HG02870 (cell line): ENCODE data around the gene GOLGA8A.
"Not testable (repeated sequence)": the region's sequence is repeated elsewhere in the genome, so short reads cannot be mapped to it uniquely, and the experiment has no call there.

Experiments
- ATAC-seq: cut with Tn5 transposase; IDR thresholded peaks from one replicate; pipeline ENCODE4 v1.9.1; 2021; ENCODE audit warnings: mild to moderate bottlenecking, moderate library complexity; ENCODE audit not compliant: unreplicated experiment

The GOLGA8A gene

GRCh38 chr15:34409511-34409910, 28.1 kb downstream of the GOLGA8A start:
- not testable (repeated sequence) for ATAC-seq

GRCh38 chr15:34408973-34409372, 28.6 kb downstream of the GOLGA8A start:
- ATAC-seq: not testable (repeated sequence)

GRCh38 chr15:34403899-34404298, 33.7 kb downstream of the GOLGA8A start:
- ATAC-seq: not testable (repeated sequence)

DNA sequence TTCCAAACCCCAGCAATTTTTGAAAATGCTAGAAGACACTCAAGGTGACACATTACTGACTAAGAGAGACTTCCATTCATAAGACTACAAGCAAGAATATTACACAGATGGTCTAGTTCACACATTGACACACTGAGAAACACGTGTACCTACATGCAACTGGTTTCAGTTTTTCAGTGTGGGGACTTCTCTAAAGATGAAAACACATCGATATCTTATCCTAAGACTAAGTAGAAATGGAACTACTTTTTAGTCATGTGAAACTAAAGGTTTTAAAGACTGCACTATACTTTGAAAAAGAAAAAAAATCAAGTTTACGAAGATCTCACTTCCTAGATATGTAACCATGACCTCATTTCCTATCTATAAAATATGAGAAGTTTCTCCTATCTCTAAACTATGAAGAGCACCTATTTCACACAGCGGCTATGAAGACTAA, 34.4 kb downstream of the GOLGA8A start:
- ATAC-seq: peak; percentile 69

GRCh38 chr15:34397637-34398259, 39.9 kb downstream of the GOLGA8A start:
- not testable (repeated sequence) for ATAC-seq

- not testable (repeated sequence) for ATAC-seq
Measured at GRCh38 chr15:34392981-34393380, 44.6 kb downstream of the GOLGA8A start.

DNA sequence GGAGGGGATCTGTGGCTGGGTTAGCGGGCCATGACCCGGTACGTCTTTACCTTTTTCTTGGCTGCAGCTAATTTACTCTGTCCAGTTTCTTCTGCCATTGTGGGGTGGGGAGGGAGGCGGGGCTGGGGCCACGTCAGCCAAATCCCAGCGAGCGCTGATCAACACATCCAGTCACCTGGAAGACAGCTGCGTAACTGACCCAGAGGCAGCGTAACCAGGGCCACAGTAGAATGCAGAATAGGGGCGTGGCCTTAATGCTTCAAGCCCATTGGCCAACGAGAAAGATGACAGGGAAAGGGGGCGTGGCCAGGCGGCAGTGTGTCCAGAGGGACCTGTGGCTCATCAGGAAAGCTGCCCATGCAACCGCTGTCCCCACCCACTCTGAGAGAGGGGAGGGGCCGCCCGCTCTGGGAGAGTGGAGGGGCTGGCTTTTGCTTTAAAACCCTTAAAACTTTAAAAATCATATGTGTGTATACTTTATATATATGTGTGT, 48.0 kb downstream of the GOLGA8A start:
- not testable (repeated sequence) for ATAC-seq
